ENCODE results near the gene CFAP90. TPM values are rescaled to one million over a fixed set of nuclear protein-coding genes. Genes with fewer than 3 reads are reported as not detected.
A peak's percentile ranks its signal among the peaks of the same experiment; 100 is the strongest.

CFAP90 gene
- total RNA-seq, 1 experiment from 2014 or later, result 0.58 TPM

DNA sequence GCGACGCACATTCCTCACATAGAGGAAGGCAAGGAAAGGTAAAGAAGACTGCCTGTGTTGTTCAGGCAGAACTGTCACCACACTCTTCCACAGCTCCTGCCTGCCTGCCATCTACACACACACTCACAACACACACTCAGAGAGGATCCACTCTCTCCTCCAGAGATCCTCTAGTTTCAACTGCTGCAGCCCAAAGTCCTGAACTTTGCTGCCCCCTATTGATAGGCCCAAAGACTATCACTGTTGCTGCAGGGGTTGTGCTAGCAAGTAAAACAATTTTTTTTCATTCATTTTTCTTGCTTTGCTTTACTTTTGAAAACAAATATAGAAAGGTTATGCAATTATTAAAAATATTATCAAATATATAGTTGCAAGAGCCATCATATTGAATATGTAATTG, 5.9 kb upstream of the CFAP90 start:
- H3K79me2 ChIP-seq (ENCODE audit: low read length), result no peaks in the 10 kb centered on the region
- no peak overlapping the region for H3K4me2 ChIP-seq (ENCODE audit: low read length)
- POLR2A ChIA-PET (ENCODE audit: unreplicated experiment), result no interaction called here
- H3K9me2 ChIP-seq (replicated peaks; ENCODE audit: low read length), result no peaks in the 10 kb centered on the region
- DNase-seq (peak; percentile 41), ATAC-seq (no peak; the same call in 1 of the 2 replicates)
- H3K9me3 ChIP-seq (ENCODE audit: low read length), result no peaks in the 10 kb centered on the region
- H2AFZ ChIP-seq (ENCODE audit: low read length), result no peak overlapping the region
- H3K4me3 ChIP-seq (ENCODE audit: low read length), result no peak overlapping the region
- no peaks in the 10 kb centered on the region for H3K4me1 ChIP-seq (ENCODE audit: insufficient read depth, low read length)
- H3K36me3 ChIP-seq (ENCODE audit: low read depth, low read length), result peaks cover 25% of the 10 kb centered on the region
- no TSS peak for BruUV-seq (replicated peaks)
- intact Hi-C loops (cut with micrococcal nuclease), result no loop called here
- no peak overlapping the region for H3K27ac ChIP-seq (ENCODE audit: low read length)
- H3K9ac ChIP-seq (ENCODE audit: low read length), result no peak overlapping the region
- no peaks in the 10 kb centered on the region for H3K27me3 ChIP-seq (ENCODE audit: low read length)
- CTCF ChIA-PET, result no interaction called here
- no peaks in the 10 kb centered on the region for H4K20me1 ChIP-seq (ENCODE audit: low read length)
- TF ChIP-seq EZH2phosphoT487 (IDR thresholded peaks at IDR 0.05; ENCODE audit: borderline replicate concordance, low read length) (no peak), EZH2 (IDR thresholded peaks at IDR 0.05; ENCODE audit: low read length, unreplicated experiment) (no peak)
- TF ChIP-seq, protein P1, sequence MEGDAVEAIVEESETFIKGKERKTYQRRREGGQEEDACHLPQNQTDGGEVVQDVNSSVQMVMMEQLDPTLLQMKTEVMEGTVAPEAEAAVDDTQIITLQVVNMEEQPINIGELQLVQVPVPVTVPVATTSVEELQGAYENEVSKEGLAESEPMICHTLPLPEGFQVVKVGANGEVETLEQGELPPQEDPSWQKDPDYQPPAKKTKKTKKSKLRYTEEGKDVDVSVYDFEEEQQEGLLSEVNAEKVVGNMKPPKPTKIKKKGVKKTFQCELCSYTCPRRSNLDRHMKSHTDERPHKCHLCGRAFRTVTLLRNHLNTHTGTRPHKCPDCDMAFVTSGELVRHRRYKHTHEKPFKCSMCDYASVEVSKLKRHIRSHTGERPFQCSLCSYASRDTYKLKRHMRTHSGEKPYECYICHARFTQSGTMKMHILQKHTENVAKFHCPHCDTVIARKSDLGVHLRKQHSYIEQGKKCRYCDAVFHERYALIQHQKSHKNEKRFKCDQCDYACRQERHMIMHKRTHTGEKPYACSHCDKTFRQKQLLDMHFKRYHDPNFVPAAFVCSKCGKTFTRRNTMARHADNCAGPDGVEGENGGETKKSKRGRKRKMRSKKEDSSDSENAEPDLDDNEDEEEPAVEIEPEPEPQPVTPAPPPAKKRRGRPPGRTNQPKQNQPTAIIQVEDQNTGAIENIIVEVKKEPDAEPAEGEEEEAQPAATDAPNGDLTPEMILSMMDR (conservative IDR thresholded peaks at IDR 0.05; ENCODE audit: low read depth, low read length), result peak; percentile 65
- no peaks in the 10 kb centered on the region for H3F3A ChIP-seq (ENCODE audit: low read length, unreplicated experiment)

DNA sequence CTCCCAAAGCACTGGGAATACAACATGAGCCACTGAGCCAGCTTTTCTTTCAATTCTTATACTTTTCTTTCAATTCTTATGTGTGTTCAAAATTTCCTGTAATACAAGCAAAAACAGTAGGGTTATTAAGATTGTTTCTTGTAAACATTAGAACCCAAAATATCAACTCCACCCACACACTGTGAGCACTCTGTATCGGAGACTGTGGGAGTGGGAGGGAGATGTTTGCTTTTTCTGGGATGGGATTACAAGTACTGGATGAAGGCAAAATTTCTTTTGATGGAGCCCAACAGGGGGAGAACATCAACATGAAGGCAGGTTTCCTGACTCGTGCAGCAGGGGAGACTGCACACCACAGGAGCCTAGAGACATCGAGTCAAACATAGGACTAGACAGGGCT, 4.7 kb upstream of the CFAP90 start:
- CTCF ChIA-PET, result no interaction called here
- no peak overlapping the region for H3K9ac ChIP-seq (ENCODE audit: low read length)
- DNase-seq (no peak), ATAC-seq (no peak)
- H4K20me1 ChIP-seq (ENCODE audit: low read length), result no peaks in the 10 kb centered on the region
- H3K4me1 ChIP-seq (ENCODE audit: insufficient read depth, low read length), result no peaks in the 10 kb centered on the region
- no peaks in the 10 kb centered on the region for H3K9me2 ChIP-seq (replicated peaks; ENCODE audit: low read length)
- BruUV-seq (replicated peaks), result no TSS peak
- no peak overlapping the region for H3K4me2 ChIP-seq (ENCODE audit: low read length)
- intact Hi-C loops (cut with micrococcal nuclease), result no loop called here
- no peaks in the 10 kb centered on the region for H3K79me2 ChIP-seq (ENCODE audit: low read length)
- no peaks in the 10 kb centered on the region for H3K9me3 ChIP-seq (ENCODE audit: low read length)
- TF ChIP-seq EZH2 (IDR thresholded peaks at IDR 0.05; ENCODE audit: low read length, unreplicated experiment), result no peak
- TF ChIP-seq, protein P1 (conservative IDR thresholded peaks at IDR 0.05; ENCODE audit: low read depth, low read length), result no peak
- TF ChIP-seq EZH2phosphoT487 (IDR thresholded peaks at IDR 0.05; ENCODE audit: borderline replicate concordance, low read length), result no peak
- peaks cover 7% of the 10 kb centered on the region; the same call in 1 of the 2 replicates for H3K27me3 ChIP-seq (ENCODE audit: low read length)
- H3F3A ChIP-seq (ENCODE audit: low read length, unreplicated experiment), result no peaks in the 10 kb centered on the region
- no peak overlapping the region for H3K4me3 ChIP-seq (ENCODE audit: low read length)
- peaks cover 15% of the 10 kb centered on the region for H3K36me3 ChIP-seq (ENCODE audit: low read depth, low read length)
- no peak overlapping the region for H3K27ac ChIP-seq (ENCODE audit: low read length)
- POLR2A ChIA-PET (ENCODE audit: unreplicated experiment), result no interaction called here
- no peak overlapping the region for H2AFZ ChIP-seq (ENCODE audit: low read length)

DNA sequence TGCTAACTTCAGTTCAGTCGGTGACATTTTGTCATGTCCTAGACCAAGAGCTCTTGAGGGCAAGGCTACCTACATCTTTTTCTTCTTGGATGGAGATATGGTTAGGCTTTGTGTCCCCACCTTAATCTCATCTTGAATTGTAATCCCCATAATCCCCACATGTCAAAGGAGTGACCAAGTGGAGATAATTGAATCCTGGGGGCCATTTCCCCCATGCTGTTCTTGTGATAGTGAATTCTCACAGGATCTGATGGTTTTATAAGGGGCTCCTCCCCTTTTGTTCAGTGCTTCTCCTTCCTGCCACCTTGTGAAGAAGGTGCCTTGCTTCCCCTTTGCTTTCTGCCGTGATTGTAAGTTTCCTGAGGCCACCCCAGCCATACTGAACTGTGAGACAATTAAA, 2.1 kb upstream of the CFAP90 start:
- no peak overlapping the region for H3K27ac ChIP-seq (ENCODE audit: low read length)
- DNase-seq, result no peak
- H3K9me3 ChIP-seq (ENCODE audit: low read length), result no peaks in the 10 kb centered on the region
- peaks cover 7% of the 10 kb centered on the region; the same call in 1 of the 2 replicates for H3K27me3 ChIP-seq (ENCODE audit: low read length)
- H3K4me1 ChIP-seq (ENCODE audit: insufficient read depth, low read length), result no peaks in the 10 kb centered on the region
- H4K20me1 ChIP-seq (ENCODE audit: low read length), result no peaks in the 10 kb centered on the region
- H3K9ac ChIP-seq (ENCODE audit: low read length), result no peak overlapping the region
- H3K4me2 ChIP-seq (ENCODE audit: low read length), result no peak overlapping the region
- CTCF ChIA-PET, result no interaction called here
- no peak overlapping the region for H3K4me3 ChIP-seq (ENCODE audit: low read length)
- no peak overlapping the region for H2AFZ ChIP-seq (ENCODE audit: low read length)
- no peaks in the 10 kb centered on the region for H3K36me3 ChIP-seq (ENCODE audit: low read depth, low read length)
- H3K9me2 ChIP-seq (replicated peaks; ENCODE audit: low read length), result no peaks in the 10 kb centered on the region
- BruUV-seq (replicated peaks), result no TSS peak
- TF ChIP-seq EZH2phosphoT487 (IDR thresholded peaks at IDR 0.05; ENCODE audit: borderline replicate concordance, low read length) (no peak), EZH2 (IDR thresholded peaks at IDR 0.05; ENCODE audit: low read length, unreplicated experiment) (no peak)
- TF ChIP-seq, protein P1 (conservative IDR thresholded peaks at IDR 0.05; ENCODE audit: low read depth, low read length), result no peak
- intact Hi-C loops (cut with micrococcal nuclease), result no loop called here
- no peaks in the 10 kb centered on the region for H3F3A ChIP-seq (ENCODE audit: low read length, unreplicated experiment)
- POLR2A ChIA-PET (ENCODE audit: unreplicated experiment), result no interaction called here
- H3K79me2 ChIP-seq (ENCODE audit: low read length), result no peaks in the 10 kb centered on the region
- ATAC-seq, result no peak

All from PC-3 (cell line).